Hematopoietic multipotent progenitor cell treated with erythropoietin and hydrocortisone succinate and interleukin-3 and kit ligand, for 6 days (in vitro differentiated cells): Measurements from ENCODE around the gene MSTO1.
"Not testable (repeated sequence)": the region's sequence is repeated elsewhere in the genome, so short reads cannot be mapped to it uniquely, and the experiment has no call there.

Experiments used
- DNase-seq: peaks from one replicate; pipeline ENCODE4 v3.0.0-alpha.2; 2015

Gene MSTO1

DNA sequence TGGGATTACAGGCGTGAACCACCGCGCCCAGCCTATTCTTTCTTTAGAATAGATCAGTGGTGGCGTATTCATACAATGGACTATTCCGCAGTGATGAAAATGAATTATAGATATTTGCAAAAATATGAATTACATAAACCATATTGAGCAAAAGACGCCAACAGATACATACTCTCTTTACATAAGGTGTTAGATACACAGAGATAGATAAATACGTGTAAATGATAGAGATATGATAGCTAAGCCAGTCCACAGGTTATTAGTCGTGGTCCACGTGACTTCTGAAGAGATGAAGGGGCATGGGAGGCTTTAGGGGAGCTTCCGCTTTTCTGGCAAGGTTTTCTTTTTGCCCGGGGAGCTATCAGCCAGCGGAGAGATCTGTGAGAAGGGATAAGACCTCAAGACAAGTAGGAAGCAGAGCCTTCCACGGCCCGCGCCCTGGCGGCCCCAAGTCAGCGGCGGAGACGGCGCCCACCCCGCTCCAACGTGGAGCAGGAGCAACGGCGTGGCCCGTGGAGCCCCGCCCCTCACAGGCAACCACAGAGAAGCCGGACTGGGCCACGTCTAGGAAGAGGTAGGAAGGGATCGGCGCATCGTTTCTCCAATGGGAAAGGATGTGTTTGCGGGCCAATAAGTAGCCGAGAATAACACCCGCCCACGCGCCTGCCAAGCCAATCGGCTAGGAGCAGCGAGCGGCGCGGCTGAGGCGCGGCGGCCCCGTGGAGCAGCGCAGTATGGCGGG lies at the start of gene MSTO1:
TSS of gene MSTO1 (plus strand) at position 704 of the 742 bp plus-strand sequence. CDS start at position 735, 31 bp downstream.
- peak; percentile 99 for DNase-seq

DNA sequence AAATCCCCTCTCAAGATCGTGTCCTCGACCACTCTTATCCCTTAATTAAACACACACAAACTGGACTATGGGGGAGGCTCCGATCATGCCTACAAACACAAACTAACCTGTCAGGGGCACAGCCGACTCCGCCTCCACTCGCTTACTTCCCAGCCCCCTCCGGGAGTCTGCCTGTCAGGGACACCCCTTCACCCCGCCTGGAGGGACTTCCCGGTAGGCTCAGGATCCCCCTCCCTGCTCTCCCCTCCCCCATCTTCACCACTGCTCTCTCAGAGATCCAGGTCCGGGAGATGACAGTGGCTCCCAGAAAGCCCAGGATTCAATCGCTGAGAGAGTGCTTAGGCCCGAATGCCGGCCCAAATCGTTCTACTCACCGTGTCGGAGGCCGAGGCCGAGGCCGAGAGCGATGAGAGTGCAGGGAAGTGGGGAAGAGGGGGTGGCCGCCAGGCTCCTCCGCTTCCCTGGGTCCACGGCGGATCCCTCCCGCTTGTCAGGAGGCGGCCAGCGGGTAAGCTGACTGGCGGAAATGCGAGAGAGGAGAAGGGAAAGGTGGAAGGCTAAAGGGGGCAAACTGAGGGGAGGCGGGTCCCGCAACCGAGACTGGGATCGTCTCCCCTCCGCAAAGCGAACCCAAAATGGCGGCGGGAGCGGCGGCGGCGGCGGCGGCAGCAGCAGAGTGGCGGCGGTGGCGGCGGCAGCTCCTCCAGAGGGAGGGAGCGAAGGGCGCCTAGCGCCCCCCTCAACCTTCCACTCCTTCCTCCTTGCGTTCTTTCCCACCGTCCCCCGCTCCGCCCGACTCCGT lies 48.0 kb upstream of the MSTO1 start:
- DNase-seq: peak; percentile 59

DNA sequence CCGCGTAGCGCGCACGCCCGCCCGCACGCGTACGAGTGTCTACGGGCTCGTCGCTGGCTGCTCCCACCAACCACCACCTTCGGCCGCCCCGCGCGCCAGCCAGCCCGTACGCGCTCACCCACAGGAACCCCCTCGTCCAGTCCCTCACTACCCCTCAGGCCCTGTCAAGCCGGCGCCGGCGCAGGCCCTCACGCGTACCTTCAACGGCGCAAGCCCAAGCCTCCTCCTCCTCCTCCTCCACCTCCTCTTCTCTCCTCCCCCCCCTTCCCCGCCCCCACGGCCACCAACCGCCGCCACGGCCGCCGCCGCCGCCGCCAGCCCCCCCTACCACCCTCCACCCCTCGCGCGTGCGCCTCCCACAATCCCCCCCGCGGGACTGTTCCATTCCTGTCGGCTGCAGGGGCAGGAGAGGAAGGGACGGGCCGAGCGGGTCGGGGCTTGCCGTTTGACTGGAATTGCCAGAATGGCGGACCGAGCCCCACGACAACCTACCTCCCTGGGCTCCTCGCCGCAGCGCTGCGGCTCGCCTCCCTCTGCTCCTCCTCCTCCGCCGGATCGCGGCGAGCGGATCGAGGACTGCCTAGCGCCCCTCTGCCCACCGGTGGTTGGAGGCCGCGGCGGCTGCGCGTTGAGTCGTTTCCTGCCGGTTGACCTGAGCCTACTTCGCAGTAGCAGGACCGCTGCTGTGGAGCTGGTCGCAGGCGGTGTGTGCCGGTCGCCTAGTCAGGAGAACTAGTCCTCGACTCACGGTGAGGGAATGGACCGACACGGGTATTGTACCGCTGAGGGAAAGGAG lies 47.2 kb upstream of the MSTO1 start, which contains the start of gene ASH1L:
TSS of gene ASH1L (minus strand) at position 223 of the 796 bp plus-strand sequence. CDS start 41,284 bp downstream, outside the sequence.
- peak; percentile 96 for DNase-seq

DNA sequence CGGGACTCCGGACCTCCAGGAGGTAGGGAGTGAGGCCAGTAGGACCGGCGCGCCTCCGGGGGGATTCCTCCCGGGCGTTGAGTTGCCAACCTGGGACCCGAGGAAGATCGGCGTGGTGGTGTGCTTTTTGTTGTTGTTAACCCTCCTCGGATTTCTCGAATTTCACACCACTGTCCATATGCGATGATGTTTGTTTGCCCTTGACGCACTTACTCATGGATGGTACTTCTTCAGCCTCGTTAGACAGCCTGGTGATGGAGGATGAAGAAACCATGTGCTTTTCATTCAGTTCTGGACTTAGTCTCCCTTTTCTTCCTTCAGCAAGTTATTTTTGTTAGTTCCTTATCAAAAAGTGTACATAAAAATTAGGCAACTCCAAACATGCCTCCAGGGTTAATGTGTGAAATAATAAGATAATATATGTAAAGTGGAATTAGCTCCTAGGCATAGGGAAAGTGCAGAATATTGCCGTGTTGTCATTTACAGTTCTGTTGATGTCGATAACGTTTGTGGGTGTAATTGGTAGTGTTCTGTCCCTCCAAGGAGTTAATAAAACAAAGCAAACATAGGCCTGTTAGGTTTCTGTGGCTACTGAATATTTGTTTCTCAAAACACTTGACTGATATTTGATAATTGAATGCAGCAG lies 46.5 kb upstream of the MSTO1 start:
- DNase-seq: peak; percentile 60

DNA sequence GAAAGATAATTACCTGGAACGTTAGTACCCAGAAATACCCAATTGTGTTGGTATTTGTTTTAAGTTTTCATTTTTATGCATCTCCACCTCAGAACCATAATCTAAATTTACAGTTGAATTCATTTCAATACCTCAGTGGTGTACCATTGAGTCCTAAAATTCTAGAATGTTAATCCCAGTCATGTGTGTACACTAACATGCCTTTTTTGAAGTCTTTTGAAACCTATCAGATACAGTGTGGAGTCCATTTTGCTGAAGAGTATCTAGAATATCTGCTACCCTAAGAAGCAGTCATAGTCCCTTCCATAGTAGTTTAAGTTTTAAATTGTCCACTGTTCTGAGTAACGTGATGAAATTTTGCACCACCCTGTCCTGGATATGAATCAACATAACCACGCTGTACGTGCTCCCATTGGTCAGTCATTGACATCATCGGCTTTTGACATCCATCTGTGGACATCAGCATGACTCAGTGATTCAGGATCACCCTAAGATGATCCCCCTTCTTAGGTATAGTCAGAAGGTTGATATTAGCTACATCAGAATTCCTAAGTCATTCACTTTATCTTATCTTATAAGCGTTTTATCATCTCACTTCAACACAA lies 39.9 kb upstream of the MSTO1 start:
- no peak for DNase-seq

DNA sequence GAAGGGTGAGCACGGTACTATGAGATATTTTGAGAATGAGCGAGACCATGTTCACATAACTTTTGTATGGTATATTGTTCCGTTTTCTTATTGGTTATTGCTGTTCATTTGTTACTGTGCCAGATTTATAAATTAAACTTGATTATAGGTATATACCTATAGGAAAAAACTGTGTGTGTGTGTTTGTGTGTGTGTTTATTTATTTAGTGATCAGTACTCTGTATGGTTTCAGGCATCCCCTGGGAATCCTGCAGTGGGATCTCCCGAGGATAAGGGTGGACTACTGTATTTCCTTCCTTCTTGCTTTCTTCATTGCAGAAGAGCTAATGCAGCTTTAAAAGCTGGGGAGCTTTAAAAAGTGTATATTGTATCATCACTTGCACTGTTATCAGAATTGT lies 39.4 kb upstream of the MSTO1 start:
- no peak for DNase-seq

DNA sequence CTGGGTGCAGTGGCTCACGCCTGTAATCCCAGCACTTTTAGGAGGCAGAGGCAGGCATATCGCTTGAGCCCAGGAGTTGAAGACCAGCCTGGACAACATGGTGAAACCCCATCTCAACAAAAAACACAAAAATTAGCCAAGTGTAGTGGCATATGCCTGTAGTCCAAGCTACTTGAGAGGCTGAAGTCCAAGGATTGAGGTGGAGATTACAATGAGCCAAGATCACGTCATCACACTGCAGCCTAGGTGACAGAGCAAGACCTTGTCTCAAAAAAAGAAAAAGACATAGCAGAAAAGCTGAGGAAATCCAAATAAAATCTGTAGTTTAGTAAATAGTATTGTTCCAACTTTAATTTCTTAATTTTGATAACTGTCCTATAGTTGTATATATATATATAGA lies 35.9 kb upstream of the MSTO1 start:
- DNase-seq: no peak

DNA sequence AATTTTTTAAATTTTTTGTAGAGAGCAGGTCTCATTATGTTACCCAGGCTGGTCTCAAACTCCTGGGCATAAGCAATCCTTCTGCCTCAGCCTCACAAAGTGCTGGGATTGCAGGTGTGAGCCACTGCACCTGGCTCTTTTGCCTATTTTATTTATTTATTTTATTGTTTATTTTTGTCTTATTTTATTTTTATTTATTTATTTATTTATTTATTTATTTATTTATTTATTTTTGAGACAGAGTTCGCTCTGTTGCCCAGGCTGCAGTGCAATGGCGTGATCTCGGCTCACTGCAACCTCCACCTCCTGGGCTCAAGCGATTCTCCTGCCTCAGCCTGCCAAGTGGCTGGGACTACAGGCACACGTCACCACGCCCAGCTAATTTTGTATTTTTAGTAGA lies 34.4 kb upstream of the MSTO1 start:
- DNase-seq: not testable (repeated sequence)

DNA sequence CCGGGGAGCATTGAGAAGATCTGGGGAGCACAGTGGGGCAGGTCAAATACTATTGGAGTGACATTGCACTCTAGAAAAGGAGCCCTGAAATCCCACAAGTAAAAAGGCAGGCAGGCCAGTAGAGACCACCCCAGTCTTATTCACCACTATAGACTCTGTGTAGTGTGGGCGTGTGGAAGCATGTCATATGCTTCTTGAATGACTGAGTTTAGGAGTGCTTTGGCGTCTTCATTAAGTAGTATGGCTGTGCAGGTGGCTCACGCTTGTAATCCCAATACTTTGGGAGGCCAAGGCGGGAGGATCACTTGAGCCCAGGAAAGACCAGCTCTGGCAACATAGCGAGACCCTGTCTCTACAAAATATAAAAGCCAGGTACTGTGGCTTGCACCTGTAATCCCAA lies 26.2 kb upstream of the MSTO1 start:
- not testable (repeated sequence) for DNase-seq

DNA sequence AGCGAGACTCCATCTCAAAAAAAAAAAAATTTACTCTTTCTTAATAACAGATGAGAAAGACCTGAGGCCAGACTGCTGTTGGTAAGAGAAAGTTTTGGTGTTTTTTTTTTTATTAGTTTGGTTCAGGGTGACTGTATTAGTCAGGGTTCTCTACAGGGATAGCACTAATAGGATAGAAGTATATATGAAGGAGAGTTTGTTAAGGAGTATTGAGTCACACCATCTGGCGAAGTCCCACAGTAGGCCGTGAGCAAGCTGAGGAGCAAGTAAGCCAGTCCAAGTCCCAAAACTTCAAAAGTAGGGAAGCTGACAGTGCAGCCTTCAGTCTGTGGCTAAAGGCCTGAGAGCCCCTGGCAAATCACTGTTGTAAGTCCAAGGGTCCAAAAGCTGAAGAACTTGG lies 20.7 kb upstream of the MSTO1 start:
- not testable (repeated sequence) for DNase-seq

DNA sequence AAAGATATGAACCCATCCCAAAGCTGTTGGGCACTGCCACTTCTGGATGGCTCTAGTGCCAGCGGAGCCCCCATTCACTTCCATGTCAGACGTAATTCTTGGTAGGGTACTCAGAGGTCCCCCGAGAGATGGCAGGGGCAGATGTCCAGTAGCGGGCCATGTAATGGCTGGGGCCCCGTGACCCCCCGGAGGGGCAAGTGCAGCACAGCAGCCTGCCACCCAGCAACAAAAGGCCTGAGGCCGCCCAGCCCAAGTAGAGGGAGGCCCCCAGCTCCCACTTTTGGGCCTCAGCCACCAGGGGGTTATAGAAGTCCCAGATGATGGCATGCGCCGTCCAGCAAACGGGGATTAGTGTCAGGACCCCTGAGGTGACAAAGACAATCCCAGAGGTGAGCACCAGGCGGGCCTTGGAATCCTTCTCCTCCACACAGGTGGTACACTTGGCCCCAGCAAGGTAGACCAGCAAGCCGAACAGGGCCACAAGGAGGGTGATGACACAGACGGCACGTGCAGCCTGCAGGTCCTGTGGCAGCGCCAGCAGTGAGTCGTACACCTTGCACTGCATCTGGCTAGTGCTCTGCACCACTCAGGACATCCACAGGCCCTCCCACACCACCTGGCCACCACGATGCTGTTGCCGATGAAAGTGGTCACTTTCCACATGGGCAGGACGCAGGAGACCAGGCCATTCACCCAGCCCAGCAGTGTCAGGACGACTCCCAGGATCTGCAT lies 19.3 kb upstream of the MSTO1 start:
- DNase-seq: not testable (repeated sequence)

DNA sequence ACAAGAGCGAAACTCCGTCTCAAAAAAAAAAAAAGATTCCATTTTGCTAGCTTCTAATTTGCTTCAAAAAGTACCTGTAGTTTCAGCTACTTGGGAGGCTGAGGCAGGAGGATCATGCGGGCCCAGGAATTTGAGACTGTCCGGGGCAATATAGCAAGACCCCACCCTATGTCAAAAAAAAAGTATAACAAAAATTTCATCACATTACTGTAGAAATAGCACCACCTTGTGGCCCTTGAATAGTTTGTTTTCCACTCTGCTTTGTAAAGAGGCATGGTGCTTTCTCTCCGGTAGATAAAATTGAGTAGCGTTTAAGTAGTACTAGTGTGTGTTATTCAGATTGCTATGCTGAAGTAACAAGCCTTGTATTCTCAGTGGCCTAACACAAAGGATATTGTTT lies 18.2 kb upstream of the MSTO1 start:
- peak; percentile 89 for DNase-seq

DNA sequence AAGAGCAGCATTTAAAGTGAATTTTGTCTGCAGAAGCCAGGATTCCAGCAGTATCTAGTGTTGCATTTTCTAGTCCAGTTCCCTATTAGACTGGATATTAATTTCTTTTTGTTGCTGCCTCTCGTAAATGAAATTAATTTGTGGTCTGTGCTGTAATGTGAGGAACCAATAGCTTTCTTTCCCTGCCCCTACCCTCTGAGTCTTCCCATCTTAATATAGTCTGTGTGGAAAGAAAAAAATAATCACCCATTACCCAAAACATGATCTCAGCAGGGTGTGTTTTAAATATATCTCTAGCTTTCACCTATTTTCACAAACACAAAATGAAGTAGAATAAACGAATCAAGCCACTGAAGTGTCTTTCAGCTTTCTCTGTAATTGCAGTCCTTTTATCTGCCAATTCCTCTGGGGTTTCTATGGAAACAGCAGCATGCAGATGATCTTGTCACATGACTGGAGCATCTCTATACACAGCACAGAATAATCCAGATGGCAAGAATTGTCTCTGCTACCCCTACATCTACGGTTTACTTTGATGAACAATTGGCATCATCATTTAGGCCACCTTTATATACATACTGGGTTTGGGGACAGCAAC lies 14.0 kb upstream of the MSTO1 start:
- DNase-seq: not testable (repeated sequence)

DNA sequence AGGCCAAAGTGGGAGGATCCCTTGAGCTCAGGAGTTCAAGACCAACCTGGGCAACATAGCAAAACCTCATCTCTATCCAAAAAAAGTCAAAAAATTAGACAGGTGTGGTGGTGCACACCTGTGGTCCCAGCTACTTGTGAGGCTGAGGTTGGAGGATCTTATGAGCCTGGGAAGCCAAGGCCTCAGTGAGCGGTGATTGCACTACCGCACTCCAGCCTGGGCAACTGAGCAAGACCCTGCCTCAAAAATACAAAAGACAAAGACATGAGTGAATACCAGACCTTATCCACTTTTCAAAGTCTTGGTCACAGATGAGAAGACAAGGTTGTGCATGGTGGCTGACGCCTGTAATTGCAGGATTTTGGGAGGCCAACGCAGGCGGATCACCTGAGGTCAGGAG lies 13.2 kb upstream of the MSTO1 start:
- DNase-seq: no peak

DNA sequence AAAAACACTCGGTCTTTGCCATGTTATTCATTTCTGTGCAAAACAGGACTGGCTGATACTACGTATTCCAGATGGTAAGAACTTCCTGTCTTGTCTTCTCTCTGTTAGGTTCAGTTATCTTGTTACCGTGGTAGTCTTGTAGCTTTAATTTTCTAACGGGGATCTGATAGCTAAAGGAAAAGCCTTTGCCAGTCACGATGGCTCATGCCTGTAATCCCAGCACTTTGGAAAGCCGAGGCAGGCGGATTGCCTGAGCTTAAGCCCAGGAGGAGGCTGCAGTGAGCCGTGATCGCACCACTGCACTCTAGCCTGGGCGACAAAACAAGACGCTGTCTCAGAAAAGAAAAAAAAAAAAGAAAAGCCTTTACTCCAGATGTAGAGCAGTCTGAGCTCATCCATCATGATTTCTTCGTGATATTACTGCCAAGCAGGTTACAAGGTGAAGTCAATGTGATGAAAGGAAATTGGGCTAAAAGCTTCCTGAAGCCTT lies 11.1 kb upstream of the MSTO1 start:
- peak; percentile 42 for DNase-seq

DNA sequence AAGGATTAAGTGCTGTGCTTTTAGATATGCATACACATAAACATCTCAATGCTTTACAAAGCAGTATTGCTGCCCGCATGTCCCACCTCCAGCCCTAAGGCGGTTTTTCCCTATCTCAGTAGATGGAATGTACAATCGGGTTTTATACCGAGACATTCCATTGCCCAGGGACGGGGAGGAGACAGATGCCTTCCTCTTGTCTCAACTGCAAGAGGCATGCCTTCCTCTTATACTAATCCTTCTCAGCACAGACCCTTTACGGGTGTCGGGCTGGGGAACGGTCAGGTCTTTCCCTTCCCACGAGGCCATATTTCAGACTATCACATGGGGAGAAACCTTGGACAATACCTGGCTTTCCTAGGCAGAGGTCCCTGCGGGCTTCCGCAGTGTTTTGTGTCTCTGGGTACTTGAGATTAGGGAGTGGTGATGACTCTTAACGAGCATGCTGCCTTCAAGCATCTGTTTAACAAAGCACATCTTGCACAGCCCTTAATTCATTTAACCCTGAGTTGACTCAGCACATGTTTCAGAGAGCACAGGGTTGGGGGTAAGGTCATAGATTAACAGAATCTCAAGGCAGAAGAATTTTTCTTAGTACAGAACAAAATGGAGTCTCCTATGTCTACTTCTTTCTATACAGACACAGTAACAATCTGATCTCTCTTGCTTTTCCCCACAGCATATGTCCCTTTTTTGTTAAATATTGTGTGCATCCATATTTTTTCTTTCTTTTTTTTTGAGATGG lies 10.0 kb upstream of the MSTO1 start:
- not testable (repeated sequence) for DNase-seq

DNA sequence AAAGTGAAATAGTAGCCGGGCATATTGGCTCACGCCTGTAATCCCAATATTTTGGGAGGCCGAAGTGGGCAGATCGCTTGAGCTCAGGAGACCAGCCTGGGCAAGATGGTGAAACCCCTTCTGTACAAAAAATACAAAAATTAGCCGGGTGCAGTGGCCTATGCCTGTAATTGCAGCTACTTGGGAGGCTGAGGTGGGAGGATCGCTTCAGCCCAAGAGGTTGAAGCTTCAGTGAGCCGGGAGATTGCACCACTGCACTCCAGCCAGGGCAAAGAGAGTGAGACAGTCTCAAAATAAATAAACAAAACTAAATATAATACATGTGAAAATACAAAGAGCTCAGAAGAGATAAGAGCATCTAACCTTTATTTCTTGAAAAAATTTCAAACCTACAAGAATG lies 2.3 kb upstream of the MSTO1 start:
- DNase-seq: no peak

DNA sequence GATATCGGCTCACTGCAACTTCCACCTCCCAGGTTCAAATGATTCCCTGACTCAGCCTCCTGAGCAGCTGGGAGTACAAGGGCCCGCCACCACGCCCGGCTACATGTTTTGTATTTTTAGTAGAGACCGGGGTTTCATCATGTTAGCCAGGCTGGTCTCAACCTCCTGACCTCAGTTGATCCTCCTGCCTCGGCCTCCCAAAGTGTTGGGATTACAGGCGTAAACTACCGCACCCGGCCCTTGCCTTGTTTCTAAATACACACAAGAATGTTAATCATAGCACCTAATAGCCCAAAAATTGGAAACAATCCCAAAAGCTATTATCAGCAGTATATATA lies 1.2 kb upstream of the MSTO1 start:
- no peak for DNase-seq

DNA sequence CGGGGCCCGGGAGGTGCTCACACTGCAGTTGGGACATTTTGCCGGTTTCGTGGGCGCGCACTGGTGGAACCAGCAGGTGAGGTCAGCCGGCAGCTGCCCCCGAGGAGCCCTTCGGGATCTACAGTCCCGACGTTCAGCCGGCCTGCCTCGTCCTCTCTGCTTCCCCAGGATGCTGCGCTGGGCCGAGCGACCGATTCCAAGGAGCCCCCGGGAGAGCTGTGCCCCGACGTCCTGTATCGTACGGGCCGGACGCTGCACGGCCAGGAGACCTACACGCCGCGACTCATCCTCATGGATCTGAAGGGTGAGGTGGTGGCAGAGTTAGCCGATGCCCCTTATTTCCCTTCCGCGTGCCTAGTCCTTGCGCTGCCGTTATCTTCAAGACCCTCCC lies 234 bp downstream of the MSTO1 start:
- not testable (repeated sequence) for DNase-seq

DNA sequence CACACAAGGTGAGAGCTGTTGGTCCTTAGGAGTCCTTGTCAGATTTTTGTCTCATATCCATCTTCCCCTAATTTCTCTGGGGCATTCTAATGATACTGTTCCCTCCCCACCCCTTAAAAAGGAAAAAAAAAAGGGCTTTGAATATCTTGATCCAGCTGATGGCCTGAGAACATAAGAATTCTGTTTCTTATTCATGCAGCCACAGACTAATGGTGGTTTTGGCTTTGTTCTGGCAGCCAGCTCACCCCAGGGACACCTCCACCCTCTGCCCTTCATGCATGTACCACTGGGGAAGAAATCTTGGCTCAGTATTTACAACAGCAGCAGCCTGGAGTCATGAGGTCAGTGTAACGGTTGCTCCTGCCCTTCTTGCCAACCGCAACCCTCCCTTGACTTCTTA lies 3.2 kb downstream of the MSTO1 start:
- not testable (repeated sequence) for DNase-seq
